KG1 (cell line): ENCODE measurements around the gene GLT8D1.
"Not testable (repeated sequence)": the region's sequence is repeated elsewhere in the genome, so short reads cannot be mapped to it uniquely, and the experiment has no call there.

ENCODE experiments used
- DNase-seq: peaks from one replicate; lab custom pipeline; 2025; lab: John Stamatoyannopoulos, UW

GLT8D1 gene

DNA sequence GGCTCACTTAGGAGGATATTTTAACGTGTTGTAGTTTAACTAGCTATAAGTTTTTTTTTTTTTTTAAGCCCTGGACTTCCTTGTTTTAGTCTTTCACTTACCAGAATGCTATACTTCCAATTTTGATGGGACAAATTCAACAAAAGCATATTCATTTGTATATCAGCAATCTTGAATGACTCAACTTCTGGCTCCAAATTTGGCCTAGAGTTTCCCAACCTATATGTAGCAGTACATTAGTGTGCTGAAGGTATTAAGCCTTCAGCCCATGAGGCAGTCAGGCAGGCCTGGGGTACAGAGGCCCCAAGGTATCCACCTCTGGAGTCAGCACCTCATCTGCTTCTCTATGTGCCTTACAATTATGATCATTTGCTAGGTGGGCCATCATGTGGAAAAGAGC is 25.8 kb downstream of the GLT8D1 start:
- DNase-seq = no peak

- DNase-seq = no peak
Observed at GRCh38 chr3:52679199-52679538, 26.4 kb downstream of the GLT8D1 start.

DNA sequence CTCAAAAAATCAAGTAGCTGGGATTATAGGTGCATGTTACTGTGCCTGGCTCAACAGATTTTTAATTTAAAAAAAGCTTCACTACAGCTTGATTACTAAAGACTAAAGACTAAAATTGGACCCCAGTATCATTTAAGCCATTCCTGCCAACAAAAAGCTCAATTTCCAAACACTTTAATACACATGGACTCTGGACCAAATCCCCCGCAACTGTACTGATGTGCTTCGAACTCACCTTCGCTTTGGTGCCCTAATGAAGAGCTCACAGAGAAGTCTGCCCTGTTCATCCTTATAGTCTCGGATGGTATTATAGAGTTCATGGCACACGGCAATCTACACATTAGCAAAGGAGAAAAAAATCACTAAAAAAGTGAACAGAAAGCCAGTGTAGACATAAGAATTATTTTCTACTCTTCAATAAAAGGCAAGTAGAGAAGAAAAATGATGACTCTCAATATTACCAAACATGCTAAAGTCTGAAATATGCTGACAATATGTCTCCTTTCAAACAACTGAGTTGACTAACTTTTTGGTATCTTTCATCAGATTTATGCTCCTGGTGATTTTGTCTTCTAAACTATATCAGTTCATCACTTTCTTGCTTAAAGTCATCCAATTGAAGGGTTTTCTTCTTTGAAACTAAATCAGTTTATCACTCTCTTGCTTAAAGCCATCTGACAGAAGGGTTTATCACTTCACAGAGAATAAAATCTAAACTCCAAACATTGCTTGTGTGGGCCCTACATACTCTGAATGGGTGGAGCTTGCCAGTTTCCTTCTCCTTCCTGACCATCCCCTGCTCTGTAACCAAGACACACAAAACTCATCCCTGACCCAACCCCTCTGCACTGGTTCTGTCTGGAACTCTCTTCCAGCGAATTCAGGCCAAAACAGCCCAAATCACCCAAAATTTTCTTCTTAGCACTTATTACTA is 27.1 kb downstream of the GLT8D1 start:
- DNase-seq = no peak

- DNase-seq = not testable (repeated sequence)
Observed at GRCh38 chr3:52676201-52676600, 29.4 kb downstream of the GLT8D1 start.

GRCh38 chr3:52671676-52672075 is 33.9 kb downstream of the GLT8D1 start:
- DNase-seq = no peak

- DNase-seq = no peak
Observed at GRCh38 chr3:52670621-52671521, 34.7 kb downstream of the GLT8D1 start.

GRCh38 chr3:52663098-52663497 is 42.5 kb downstream of the GLT8D1 start:
- DNase-seq = no peak

GRCh38 chr3:52660046-52660445 is 45.5 kb downstream of the GLT8D1 start:
- no peak for DNase-seq

DNA sequence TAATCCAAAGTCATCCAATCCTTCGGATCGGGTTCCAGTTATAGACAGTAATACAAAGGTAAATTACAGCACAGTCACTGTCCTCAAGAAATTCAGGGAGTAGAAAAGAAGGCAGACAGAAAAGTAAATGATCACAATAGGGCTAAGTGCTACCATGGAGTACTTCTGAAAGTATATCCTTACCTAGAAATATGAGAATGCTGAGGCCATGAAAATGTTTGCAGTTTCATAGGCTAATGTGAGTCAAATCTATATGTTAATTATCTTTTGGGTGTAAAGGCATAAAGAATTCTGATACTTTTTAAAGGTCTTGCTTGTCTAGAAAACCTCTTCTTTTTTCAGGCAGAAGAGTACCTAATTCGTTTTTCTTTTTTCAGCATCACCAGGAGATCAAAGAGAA is 49.7 kb downstream of the GLT8D1 start:
- no peak for DNase-seq

DNA sequence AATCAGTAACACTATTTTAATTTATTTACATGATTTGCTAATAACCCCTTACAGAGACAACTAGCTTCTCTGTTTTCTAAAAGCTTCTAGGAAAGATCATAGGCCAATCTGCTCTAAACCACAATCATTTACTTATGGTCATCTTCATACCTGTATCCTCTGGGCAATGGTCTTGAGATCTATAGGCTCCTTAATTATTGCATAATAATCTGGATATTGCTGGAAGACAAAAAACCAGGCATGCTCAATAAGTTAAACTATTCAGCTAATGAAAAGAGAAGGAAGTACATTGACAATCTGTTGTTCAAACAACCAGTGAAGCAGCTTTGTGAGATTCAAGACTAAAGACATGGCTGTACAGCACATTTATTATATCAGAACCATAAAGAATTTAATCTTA is 54.0 kb downstream of the GLT8D1 start:
- DNase-seq = no peak

GRCh38 chr3:52650439-52650838 is 55.2 kb downstream of the GLT8D1 start:
- no peak for DNase-seq

- DNase-seq = no peak
Observed at GRCh38 chr3:52649461-52650210, 56.0 kb downstream of the GLT8D1 start.

DNA sequence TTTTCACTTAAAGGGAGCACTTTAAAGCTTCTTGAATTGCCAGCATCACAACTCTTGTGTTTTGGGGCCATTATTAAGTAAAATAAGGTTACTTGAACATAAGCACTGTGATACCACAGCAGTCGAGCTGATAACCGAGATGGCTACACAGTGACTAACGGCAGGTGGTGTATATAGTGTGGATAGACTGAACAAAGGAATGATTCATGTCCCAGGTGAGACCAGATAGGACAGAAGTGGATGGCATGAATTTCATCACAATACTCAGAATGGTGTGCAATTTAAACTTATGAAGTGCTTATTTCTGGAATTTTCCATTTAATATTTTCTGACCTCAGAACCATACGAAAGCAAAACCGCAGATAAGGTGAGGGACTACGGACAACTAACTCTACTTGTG is 60.0 kb downstream of the GLT8D1 start:
- no peak for DNase-seq
